ENCODE measurements around the gene POLD3.

DNA sequence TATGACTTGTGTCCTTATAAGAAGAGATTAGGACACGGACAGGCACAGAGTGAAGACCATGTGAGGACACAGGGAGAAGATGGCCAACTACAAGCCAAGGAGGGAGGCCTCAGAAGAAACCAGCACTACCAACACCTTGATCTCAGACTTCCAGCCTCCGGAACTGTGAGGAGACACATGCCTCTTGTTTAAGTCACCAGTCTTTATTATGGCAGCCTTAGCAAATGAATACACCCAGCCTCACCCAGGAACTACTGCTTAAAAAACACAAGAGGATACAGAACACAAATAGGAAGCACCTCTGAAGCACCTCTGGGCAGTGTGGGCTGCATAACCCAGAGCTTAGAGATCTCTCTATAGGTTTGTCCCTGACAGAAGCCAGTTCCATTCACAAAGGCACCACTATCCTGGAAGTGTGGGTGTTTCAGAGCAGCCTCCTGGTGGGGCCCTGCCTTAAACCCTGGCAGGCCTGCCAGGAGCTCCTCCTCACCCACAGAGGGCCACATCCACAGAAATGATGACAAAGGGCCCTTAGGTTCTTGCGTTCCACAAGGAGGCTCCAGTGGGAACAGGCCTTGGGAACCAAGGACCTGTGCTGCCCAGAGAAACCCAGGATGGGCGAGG lies 80.1 kb downstream of the POLD3 start:
- TF ChIP-seq, protein P1, sequence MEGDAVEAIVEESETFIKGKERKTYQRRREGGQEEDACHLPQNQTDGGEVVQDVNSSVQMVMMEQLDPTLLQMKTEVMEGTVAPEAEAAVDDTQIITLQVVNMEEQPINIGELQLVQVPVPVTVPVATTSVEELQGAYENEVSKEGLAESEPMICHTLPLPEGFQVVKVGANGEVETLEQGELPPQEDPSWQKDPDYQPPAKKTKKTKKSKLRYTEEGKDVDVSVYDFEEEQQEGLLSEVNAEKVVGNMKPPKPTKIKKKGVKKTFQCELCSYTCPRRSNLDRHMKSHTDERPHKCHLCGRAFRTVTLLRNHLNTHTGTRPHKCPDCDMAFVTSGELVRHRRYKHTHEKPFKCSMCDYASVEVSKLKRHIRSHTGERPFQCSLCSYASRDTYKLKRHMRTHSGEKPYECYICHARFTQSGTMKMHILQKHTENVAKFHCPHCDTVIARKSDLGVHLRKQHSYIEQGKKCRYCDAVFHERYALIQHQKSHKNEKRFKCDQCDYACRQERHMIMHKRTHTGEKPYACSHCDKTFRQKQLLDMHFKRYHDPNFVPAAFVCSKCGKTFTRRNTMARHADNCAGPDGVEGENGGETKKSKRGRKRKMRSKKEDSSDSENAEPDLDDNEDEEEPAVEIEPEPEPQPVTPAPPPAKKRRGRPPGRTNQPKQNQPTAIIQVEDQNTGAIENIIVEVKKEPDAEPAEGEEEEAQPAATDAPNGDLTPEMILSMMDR (IDR thresholded peaks at IDR 0.05), result peak in 1 of 4 experiments; percentile 16
- TF ChIP-seq POLR2A (IDR thresholded peaks at IDR 0.05), result no peak

Measured in gastroesophageal sphincter (tissue), 3 donors.